Activated CD8-positive, alpha-beta memory T cell treated with anti-CD3 and anti-CD28 coated beads for 36 hours (primary cell): ENCODE measurements around the gene SMC1B. TPM values are rescaled to one million over a fixed set of nuclear protein-coding genes. Genes with fewer than 3 reads are reported as not detected.

ENCODE experiments used
- CTCF ChIA-PET: fragments of 350-600 bp; sonication (Branson Sonifier 250); formaldehyde crosslinking; loops from one replicate; lab custom pipeline; 2021; ENCODE audit warnings: antibody characterized with exemption; lab: Charles Lee
- POLR2A ChIA-PET: fragments of 350-600 bp; sonication (Branson Sonifier 250); formaldehyde crosslinking; loops from one replicate; lab custom pipeline; 2021; ENCODE audit warnings: antibody characterized with exemption; lab: Charles Lee
- total RNA-seq, 2 experiments: library from RNA; stranded (reverse); gene quantifications; one replicate each; pipeline ENCODE4 v1.2.3, GENCODE V29; 2021

The SMC1B gene
- total RNA-seq, 2 experiments from 2014 or later, result 0.48 to 0.55 TPM

DNA sequence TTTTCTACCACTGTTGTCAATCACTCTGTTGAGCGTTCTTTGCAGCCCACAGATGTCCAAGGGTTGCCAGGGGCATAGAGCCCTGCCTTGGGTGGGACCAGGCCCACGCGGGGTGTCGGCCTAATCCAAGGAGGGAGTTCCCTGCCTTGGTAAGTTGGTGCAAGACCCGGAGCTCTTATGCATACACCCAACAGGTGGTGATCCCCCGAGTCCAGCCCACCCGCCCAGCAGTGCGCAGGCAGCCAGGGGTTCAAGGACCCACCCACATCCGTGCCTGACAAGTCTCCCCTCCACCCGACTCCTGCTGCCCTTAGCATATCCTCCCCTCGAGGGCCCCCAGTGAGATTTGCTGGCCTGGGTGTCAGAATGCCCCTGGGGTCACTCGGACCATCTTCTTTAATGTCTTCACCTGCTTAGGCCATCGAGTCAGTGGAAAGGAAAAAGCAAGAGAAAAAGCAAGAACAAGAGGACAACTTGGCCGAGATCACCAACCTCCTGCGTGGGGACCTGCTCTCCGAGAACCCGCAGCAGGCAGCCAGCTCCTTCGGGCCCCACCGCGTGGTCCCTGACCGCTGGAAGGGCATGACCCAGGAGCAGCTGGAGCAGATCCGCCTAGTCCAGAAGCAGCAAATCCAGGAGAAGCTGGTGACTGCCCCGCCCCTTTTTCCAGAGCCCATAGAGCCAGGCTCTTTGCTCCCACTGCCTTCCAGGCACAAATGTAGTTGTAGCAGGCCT lies 12.3 kb upstream of the SMC1B start:
- ChIA-PET CTCF (no interaction called here), POLR2A (no interaction called here)

DNA sequence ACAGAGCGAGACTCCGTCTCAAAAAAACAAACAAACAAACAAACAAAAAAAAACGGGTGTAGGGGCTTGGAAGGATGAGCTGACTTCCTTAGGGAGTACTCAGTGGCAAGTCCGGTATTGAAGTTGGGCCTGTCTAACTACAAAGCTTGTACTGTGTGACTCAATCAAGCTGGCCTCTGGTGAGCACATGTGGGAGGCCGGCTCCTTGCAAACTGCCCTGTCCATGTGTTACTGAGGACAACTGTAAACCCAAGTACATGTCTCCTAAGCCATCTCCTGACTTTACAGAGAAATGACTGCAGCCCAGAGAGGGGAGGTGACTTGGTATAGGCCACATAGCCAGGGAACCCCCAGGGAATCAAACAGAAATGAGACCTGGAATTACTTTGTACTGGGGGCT lies 11.7 kb upstream of the SMC1B start:
- ChIA-PET CTCF (no interaction called here), POLR2A (no interaction called here)

DNA sequence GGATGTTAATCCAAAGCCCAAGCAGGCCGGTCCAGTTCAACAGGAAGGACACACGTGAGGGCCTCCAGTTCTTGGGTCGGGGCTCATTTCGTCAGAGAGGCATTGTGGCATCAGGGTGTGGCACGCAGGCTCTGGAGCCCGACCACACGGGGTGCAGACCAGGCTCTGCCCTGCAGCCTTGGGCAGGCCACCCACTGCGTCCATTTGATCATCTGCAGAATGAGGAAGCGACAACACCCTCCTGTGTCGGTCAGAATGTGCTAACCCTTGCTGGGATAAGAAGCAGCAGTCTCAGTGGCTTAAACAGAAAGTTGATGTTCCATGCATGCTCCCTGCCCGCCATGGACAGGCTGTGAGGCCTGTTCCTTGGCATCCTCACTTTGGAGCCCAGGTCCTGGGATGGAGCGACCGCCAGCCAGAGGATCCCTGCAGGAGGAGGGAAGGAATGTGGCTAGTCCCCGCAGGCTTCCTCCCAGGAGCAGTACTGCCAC lies 10.9 kb upstream of the SMC1B start:
- CTCF ChIA-PET, result no interaction called here

DNA sequence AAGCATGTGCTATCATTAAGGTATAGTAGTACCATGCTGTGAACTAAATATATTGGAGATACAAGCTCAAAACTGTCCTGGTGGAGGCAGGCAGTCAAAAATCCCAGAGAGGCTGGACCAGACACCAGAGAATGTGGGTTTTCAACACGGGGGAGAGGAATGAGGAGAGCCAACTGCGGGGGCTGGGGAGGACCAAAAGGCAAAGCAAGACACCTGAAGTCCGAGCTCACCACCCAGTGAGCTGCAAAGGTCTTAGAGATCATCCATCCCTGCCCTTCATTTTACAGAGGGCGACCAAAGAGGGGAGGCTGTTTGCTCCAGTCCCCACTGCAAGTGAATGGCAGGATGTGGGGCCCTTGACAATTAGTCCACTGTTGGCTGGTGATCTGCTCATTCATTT lies 10.1 kb upstream of the SMC1B start:
- ChIA-PET POLR2A (interaction anchor here (1.0 to 1.1 kb wide), 2 partner anchors 10 kb away, joined by 3 read pairs; partner anchors contain the start of genes RIBC2 and SMC1B), CTCF (no interaction called here)

More for the DNA sequence above, 10.9 kb upstream of the SMC1B start:
- POLR2A ChIA-PET, result no interaction called here

DNA sequence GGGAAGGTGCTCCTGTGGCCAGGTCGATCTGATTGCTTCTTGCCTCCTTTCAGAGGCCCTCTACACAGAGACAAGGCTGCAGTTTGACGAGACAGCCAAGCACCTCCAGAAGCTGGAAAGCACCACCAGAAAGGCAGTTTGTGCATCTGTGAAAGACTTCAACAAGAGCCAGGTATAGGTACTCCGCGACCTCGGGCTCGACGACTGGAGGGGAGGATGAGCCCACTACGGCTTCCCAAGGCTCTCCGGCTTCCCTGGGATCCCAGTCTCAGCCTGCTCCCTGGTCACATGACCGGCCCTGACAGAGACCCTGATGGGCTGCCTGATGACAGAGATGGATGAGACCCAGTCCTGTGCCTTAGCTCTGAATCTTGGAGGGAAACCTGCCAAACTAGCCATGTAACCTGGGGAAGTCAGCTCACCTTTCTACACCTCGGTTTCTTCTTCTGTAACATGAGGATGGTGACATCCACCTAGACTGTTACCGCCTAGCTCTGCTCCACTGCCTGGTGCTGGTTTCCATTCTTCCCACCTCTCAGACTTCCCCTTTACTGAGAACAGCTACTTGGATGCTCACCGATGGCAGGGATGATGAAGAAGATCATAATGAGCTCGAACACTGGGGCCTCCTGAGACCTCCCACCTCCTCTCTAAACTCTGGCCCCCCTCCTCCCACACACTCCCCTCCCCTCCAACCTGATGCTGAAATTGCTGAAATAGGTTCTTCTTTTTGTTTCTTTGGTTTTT lies 9.0 kb upstream of the SMC1B start:
- ChIA-PET POLR2A (interaction anchor here (1.0 to 1.1 kb wide), 2 partner anchors 9 to 11 kb away, joined by 3 read pairs; partner anchors contain the start of genes RIBC2 and SMC1B), CTCF (no interaction called here)

DNA sequence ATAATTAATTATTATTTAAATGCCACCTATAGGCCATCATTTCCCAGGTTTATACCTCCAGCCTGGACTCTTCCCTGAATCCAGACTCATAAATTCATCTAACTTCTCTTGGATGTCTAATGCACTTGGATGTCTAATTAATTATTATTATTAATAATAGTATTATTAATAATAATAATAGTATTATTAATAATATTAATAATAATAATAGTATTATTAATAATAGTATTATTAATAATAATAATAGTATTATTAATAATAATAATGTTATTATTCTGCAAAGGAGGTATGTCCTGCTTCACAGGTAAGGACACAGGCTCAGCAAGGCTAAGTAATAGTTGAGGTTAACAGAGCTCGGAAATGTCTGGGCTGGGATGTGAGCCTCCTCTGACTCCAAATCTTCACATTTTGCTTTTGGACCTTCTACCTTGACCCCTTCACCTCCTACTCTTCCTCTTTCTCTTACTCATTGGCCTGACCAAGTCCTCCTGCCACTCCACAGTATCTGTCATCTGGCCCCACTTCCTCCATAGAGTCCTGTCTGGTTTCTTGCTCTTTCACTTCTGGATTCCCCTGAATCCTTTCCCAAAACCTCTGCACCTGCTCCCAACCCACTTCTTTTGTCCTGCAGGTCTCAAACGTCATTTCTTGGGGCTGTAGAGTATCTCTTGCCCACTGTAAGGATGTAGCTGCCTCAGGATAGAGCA lies 8.1 kb upstream of the SMC1B start:
- CTCF ChIA-PET, result no interaction called here
- POLR2A ChIA-PET, result no interaction called here

DNA sequence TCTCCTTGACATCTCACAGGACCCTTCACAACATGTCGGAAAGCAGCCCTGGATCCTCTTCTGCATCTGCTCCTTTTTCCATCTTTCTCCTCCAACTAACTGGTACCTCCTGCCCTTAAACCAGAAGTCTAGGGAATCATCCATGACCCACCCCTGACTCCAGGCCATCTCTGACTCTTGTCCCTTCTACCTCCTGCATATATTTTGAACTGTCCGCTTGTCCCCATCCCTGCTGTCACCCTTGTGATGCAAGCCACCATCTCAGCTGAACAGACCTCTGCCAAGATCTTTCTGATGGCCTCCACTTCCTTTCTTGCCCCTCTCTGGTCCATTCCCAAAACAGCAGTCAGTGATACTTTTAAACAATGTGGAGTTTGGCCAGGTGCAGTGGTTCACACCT lies 7.1 kb upstream of the SMC1B start:
- ChIA-PET CTCF (no interaction called here), POLR2A (no interaction called here)

DNA sequence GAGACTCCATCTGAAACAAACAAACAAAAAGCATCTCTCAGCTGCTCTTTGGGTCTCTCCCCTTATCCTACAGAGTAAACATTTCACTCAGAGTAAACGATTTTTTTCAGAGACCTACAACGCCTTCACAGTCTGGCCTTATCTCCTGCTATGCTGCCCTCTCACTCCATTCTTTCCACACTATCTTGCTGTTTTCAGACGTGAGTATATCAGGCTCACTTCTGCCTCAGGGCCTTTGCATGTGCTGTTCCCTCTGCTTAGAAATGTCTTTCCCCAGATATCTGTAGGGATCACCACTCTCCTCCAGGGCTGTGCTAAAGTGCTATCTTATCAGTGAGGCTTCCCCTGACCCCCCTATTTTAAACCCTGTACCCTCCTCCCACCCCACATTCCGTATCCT lies 6.6 kb upstream of the SMC1B start:
- ChIA-PET CTCF (no interaction called here), POLR2A (interaction anchor here (0.7 kb wide), 1 partner anchor 392 kb away, joined by 4 read pairs; no protein-coding TSS in a partner anchor)

DNA sequence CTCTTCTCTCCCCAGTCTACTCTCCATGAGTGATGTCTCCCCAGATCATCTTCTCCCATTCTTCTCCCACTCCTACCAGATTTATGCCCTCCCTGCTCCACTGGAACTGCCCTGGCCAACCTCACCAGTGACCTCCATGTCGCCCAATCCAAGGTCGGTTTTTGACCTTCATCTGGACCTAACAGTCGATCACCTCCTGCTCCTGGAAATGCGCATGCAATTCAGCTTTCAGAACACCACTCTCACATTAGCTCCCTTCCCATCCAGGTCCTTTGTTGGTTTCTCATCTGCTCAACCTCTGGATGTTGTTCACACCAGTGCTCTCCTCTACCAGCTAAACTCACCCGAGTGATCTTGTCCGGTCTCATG lies 5.4 kb upstream of the SMC1B start:
- POLR2A ChIA-PET, result no interaction called here
- CTCF ChIA-PET, result no interaction called here

DNA sequence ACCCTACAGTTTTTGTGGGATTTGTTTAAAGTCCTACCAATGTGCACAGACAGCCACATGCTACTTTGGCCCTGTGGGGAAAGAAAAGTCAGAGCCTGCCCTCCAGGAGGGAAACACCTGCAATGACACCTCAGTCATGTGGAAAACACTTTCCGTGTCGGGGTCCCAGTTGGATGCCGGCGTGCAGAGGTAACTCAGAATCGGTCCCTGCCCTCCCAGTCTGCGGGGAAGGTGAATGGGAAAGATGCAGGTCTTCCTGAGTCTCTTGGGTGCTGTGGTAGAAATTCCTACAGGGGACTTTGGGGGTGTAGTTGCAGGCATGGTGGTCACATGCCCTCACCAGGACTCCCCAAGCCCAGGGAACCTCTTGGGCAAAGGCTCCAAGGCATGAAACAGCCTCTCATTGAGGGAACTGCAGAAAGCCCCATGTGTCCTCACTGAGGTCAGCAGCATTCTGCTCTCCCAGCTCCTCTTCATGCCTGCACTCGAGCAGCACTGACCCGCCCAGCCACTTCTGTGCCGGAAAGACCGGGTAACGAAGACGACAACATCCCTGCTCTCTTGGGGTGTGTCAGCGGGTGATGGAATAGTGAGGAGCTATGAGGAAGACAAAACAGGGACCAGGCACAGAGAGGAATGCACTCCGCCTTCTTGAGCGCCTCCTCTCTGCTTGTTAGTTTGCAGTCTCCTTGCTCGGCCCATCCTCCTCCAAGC lies 4.8 kb upstream of the SMC1B start:
- ChIA-PET CTCF (no interaction called here), POLR2A (no interaction called here)

DNA sequence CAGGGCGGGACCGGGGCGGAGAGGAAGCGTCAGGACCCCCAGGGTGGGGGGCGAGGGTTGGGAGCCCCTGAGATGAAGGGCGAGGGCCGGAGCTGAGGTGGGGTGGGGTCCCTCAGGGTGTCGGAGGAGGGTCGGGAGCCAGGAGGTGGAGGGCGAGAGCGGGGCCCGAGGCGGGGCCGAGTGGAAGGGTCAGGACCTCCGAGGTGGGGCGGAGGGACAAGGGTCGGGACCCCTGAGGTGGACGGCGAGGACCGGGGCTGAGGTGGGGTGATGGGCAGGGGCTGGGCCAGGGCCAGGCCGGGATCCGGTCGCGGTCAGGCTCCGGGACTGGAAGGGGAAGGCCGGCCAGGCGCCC lies 409 bp downstream of the SMC1B start:
- POLR2A ChIA-PET, result interaction anchor here (0.9 to 1.4 kb wide), 2 partner anchors 10 to 103 kb away, joined by 3 to 6 read pairs; partner anchors contain the start of gene FAM118A

DNA sequence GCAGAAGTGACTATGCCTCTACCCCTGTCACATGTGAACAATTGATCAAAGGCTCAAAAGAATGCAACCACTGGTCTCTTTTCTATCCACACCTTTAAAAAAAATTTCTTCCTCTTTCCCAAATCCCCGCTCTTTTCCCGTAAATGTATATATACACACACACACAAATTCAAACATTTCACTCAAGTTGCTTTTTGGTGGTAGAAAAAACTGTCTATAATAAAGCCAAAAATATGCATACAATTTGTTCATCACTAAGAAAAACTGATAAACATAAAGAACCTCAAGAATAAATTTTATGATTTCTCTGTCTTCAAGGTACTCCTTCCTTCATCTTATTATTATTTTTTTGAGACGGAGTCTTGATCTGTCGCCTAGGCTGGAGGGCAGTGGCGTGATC lies 5.6 kb downstream of the SMC1B start:
- CTCF ChIA-PET, result no interaction called here
- POLR2A ChIA-PET, result no interaction called here

More for the DNA sequence above, 409 bp downstream of the SMC1B start:
- CTCF ChIA-PET, result interaction anchor here (0.6 to 0.8 kb wide), 2 partner anchors 15 to 29 kb away, joined by 3 to 4 read pairs; no protein-coding TSS in a partner anchor

DNA sequence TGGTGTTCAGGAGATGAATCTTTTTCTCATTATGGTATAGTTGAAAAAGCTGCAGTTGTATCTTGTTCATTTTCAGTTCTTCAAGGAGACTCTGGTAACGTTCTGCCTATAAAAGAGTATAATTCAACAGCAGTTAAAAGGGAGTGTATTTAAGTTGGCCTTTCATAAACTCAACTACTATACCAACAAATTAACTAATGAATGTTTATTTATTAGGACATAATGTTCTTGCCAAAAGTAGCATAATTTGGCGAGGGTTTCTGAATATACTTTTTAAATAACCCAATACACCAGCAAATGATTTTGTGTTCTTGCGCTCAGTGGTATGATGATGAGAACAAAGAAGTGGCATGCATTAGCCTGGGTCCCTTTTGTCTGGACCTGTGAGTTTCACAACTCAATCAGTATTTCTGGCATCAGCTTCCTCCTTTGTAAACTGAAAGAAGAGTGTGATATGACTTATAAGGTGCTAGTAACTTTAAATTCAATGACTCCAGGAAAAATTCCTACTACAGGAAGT lies 10.9 kb downstream of the SMC1B start:
- ChIA-PET POLR2A (no interaction called here), CTCF (no interaction called here)

DNA sequence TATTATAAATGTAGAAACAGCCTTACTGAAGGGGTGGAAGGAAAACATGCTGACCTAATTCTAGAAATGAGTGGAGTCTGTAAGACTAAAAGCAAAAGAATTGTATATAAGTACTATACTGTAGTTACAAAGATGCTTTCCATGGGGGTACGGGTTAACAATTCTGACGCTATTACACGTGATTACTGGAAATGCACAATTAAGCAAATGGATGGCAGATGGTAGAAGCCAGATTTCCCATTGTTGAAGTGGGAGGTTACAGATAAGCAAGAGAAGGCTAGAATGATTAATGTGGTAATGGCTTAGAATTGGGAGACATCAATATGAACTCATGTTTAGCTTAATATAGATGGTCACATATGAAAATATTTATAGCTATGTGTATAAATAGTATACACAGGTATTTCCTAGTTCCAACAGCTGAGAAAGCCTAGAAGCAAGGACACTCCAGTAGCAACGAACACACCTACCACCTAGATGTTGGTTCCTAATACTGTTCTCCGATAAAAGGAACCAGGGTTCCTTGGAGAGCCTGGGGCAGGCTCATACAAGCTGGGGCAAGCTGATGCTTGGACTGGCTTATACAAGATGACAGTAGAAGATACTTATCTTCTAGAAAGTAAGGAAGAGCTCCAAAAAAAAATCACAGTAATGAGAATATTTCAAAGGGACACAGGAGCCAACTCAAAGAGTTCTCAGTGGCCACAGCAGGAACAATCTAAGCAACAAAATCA lies 13.5 kb downstream of the SMC1B start:
- ChIA-PET POLR2A (no interaction called here), CTCF (no interaction called here)

DNA sequence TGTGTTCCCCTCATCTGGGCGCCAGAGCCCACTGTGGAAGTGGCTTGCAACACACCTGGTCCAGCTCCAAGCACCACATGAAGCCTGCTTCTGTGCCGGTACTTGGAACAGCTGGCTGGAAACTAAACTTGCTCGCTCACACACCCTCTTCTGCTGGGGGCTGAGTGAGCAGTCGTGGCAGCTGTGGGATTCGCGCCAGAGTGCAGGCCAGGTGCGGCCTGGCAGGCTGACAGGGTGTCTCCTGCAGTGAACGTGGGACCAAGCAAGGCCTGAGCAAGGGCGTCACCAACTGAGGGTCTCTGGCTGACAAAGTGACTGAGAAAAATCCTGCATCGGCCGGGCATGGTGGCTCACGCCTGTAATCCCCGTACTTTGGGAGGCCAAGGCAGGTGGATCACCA lies 15.2 kb downstream of the SMC1B start:
- ChIA-PET CTCF (interaction anchor here (1.1 to 1.2 kb wide), 2 partner anchors 15 to 126 kb away, joined by 3 read pairs; partner anchors contain the start of genes RIBC2 and SMC1B), POLR2A (no interaction called here)

DNA sequence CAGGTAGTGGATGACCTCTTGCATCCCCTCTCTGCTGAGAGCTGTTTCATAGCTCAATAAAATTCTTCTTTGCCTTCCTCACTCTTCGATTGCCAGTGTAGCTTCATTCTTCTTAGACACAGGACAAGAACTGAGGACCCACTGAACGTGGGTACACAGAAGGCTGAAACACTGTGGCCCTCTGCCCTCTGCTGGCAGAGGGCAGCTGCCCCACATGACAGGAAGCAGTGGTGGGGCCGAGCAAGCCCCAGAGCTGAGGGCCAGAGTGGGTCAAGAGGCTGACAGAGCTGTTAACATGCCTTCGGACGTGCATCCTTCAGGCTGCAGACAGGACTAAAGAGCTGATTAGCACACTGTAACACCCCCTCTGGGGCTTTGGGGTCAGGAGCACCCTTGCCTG lies 15.6 kb downstream of the SMC1B start:
- POLR2A ChIA-PET, result no interaction called here
- CTCF ChIA-PET, result interaction anchor here (1.1 to 1.2 kb wide), 2 partner anchors 15 to 125 kb away, joined by 3 read pairs; partner anchors contain the start of genes RIBC2 and SMC1B

DNA sequence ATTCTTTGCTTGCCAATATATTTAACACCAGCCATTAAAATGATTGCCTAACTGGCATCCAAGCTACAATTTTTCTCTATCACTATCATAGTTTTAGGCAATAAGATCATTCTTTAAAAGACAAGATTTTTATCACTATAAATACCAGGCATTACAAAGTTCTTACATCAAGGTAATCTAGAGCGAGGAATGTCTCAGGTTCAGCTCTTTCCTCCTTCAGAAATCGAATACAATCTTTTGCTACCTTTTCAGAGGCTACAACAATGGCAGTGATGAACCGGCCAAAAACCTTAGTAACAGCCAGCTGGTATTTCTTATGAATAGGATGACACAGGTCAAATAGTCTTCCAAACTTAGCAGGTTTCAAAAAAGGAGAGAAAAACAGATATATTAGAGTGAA lies 23.9 kb downstream of the SMC1B start:
- POLR2A ChIA-PET, result no interaction called here
- CTCF ChIA-PET, result no interaction called here

DNA sequence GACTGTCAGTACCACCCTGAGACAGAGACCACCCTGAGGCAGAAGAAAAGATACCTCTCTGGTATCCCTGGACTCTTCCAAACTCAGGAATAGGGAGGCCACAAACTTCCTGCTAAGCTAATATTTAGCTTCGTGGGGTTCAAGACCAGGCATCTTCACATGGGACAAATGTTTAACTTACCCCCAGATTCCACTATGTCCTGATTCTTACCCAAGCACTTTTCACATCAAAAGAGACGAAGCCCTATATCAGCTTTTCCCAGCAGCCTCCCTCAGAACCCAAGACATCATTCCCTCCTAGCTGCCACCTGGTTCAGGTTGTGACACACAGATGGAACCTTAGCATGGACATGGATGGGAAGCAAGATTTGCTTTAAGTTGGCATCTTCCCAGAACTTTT lies 32.1 kb downstream of the SMC1B start:
- ChIA-PET POLR2A (no interaction called here), CTCF (no interaction called here)
